Measurements from ENCODE around the gene CEP70. TPM values are rescaled to one million over a fixed set of nuclear protein-coding genes. Genes with fewer than 3 reads are reported as not detected.
A peak's percentile ranks its signal among the peaks of the same experiment; 100 is the strongest.
"Not testable (repeated sequence)": the region's sequence is repeated elsewhere in the genome, so short reads cannot be mapped to it uniquely, and the experiment has no call there.

CEP70 gene
- polyA plus RNA-seq, 1 donor (not counting 4 experiments of a cell fraction or from before 2014, with no cell fraction given): 11.4 TPM

DNA sequence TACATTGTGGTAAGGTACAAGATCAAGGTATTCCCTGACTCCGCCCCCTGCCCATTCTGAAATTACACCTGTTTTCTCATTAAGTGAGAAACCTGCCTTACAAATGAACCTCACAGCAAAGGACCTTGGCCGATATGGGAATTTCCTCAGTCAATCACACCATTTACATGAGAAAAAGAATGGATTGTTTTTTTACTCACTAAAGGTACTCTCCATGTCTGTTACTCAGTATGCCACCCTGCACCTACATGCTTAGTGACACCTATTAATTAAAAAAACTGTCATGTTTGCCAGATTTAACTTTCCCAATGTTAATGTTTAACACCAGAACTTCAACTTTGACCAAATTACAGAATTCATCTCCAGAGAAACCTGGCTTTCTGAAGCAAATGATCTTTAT, 97.6 kb downstream of the CEP70 start:
- no peaks in the 10 kb centered on the region for H3K27me3 ChIP-seq (ENCODE audit: control insufficient read depth, extremely low read depth, insufficient read depth, low read length)
- H4K20me1 ChIP-seq (ENCODE audit: control insufficient read depth, extremely low read depth, insufficient read depth, low read length): no peaks in the 10 kb centered on the region
- H3K4me2 ChIP-seq (ENCODE audit: control insufficient read depth, extremely low read depth, insufficient read depth, low read depth, low read length): no peak overlapping the region
- no peaks in the 10 kb centered on the region for H3K36me3 ChIP-seq (ENCODE audit: control insufficient read depth in 2 of 2, extremely low read depth in 1 of 2, insufficient read depth in 2 of 2, low read length in 2 of 2)
- no peak overlapping the region for H3K27ac ChIP-seq (ENCODE audit: control insufficient read depth, insufficient read depth, low read length)
- dilution Hi-C loops (cut with MboI; ENCODE audit: extremely low pct_ligation_motif_present, low sequenced_read_pairs): no loop called here
- TF ChIP-seq EZH2 (IDR thresholded peaks at IDR 0.05; ENCODE audit: low read length): no peak
- TF ChIP-seq, protein P1, sequence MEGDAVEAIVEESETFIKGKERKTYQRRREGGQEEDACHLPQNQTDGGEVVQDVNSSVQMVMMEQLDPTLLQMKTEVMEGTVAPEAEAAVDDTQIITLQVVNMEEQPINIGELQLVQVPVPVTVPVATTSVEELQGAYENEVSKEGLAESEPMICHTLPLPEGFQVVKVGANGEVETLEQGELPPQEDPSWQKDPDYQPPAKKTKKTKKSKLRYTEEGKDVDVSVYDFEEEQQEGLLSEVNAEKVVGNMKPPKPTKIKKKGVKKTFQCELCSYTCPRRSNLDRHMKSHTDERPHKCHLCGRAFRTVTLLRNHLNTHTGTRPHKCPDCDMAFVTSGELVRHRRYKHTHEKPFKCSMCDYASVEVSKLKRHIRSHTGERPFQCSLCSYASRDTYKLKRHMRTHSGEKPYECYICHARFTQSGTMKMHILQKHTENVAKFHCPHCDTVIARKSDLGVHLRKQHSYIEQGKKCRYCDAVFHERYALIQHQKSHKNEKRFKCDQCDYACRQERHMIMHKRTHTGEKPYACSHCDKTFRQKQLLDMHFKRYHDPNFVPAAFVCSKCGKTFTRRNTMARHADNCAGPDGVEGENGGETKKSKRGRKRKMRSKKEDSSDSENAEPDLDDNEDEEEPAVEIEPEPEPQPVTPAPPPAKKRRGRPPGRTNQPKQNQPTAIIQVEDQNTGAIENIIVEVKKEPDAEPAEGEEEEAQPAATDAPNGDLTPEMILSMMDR (optimal IDR thresholded peaks at IDR 0.05 in 1 of 3, IDR thresholded peaks at IDR 0.05 in 1 of 3, conservative IDR thresholded peaks at IDR 0.05 in 1 of 3; ENCODE audit: extremely low read depth in 1 of 3, insufficient read depth in 2 of 3, low read length in 3 of 3): no peak
- H3K9me3 ChIP-seq (ENCODE audit: control insufficient read depth, low read depth, low read length): no peaks in the 10 kb centered on the region
- H2AFZ ChIP-seq (ENCODE audit: control insufficient read depth, low read length): no peak overlapping the region
- peaks cover 19% of the 10 kb centered on the region for H3K4me1 ChIP-seq (ENCODE audit: control insufficient read depth, extremely low read depth, insufficient read depth, low read length)
- no peak overlapping the region for H3K9ac ChIP-seq (ENCODE audit: control insufficient read depth, extremely low read depth, insufficient read depth, low read length)
- DNase-seq (ENCODE audit: low read depth, low spot score) (no peak), FAIRE-seq (no peak)
- no peak overlapping the region for H3K4me3 ChIP-seq (ENCODE audit: control insufficient read depth in 2 of 3, extremely low read depth in 1 of 3, insufficient read depth in 2 of 3, low read depth in 1 of 3, low read length in 3 of 3)
- no peaks in the 10 kb centered on the region for H3K79me2 ChIP-seq (ENCODE audit: control insufficient read depth, insufficient read depth, low read length)
- H3K9me1 ChIP-seq (ENCODE audit: control insufficient read depth, extremely low read depth, insufficient read depth, low read length): no peaks in the 10 kb centered on the region

DNA sequence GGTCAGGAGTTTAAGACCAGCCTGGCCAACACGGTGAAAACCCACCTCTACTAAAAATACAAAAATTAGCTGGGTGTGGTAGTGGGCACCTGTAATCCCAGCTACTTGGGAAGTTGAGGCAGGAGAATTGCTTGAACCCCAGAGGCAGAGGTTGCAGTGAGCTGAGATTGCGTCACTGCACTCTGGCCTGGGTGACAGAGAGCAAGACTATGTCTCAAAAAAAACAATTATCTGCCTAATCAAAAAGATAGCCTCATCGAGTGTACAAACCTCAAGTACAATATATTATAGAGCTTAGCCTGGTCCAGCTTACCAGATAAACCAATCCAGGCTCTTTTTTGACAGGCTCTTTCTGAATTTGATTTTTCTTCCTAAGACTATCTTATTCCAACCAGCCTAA, 98.4 kb downstream of the CEP70 start:
- H3K4me2 ChIP-seq (ENCODE audit: control insufficient read depth, extremely low read depth, insufficient read depth, low read depth, low read length); H3K79me2 ChIP-seq (ENCODE audit: control insufficient read depth, insufficient read depth, low read length); H3K4me3 ChIP-seq (ENCODE audit: control insufficient read depth in 2 of 3, extremely low read depth in 1 of 3, insufficient read depth in 2 of 3, low read depth in 1 of 3, low read length in 3 of 3); H3K9me3 ChIP-seq (ENCODE audit: control insufficient read depth, low read depth, low read length); H3K9me1 ChIP-seq (ENCODE audit: control insufficient read depth, extremely low read depth, insufficient read depth, low read length); H3K27me3 ChIP-seq (ENCODE audit: control insufficient read depth, extremely low read depth, insufficient read depth, low read length); H3K27ac ChIP-seq (ENCODE audit: control insufficient read depth, insufficient read depth, low read length); dilution Hi-C loops (cut with MboI; ENCODE audit: extremely low pct_ligation_motif_present, low sequenced_read_pairs); H3K36me3 ChIP-seq (ENCODE audit: control insufficient read depth in 2 of 2, extremely low read depth in 1 of 2, insufficient read depth in 2 of 2, low read length in 2 of 2); H4K20me1 ChIP-seq (ENCODE audit: control insufficient read depth, extremely low read depth, insufficient read depth, low read length); H2AFZ ChIP-seq (ENCODE audit: control insufficient read depth, low read length); H3K9ac ChIP-seq (ENCODE audit: control insufficient read depth, extremely low read depth, insufficient read depth, low read length); DNase-seq (ENCODE audit: low read depth, low spot score); FAIRE-seq: not testable (repeated sequence)
- H3K4me1 ChIP-seq (ENCODE audit: control insufficient read depth, extremely low read depth, insufficient read depth, low read length): peaks cover 19% of the 10 kb centered on the region

DNA sequence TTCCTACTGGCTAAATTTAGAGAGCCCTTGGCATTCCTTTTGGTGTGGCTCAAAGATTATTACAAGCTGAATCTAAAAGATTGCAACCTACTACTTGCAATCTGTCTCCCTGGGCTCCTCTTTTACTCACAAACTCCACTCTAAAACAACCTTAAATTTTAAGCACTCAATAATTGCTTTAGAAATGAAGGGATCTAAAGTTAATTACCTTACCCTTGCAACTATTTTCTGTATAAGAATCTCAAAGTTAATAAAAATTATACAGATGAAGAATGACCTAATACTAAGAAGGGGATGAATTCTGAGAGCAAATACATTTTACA, 99.5 kb downstream of the CEP70 start:
- DNase-seq (ENCODE audit: low read depth, low spot score): no peak
- Histone ChIP-seq H3K4me3 (ENCODE audit: control insufficient read depth in 2 of 3, extremely low read depth in 1 of 3, insufficient read depth in 2 of 3, low read depth in 1 of 3, low read length in 3 of 3) (peak overlapping the region in 1 of 3 experiments; percentile 5), H3K36me3 (ENCODE audit: control insufficient read depth in 2 of 2, extremely low read depth in 1 of 2, insufficient read depth in 2 of 2, low read length in 2 of 2) (no peaks in the 10 kb centered on the region), H3K79me2 (ENCODE audit: control insufficient read depth, insufficient read depth, low read length) (no peaks in the 10 kb centered on the region), H3K4me1 (ENCODE audit: control insufficient read depth, extremely low read depth, insufficient read depth, low read length) (peaks cover 19% of the 10 kb centered on the region), H3K27ac (ENCODE audit: control insufficient read depth, insufficient read depth, low read length) (peak overlapping the region; percentile 61), H3K4me2 (ENCODE audit: control insufficient read depth, extremely low read depth, insufficient read depth, low read depth, low read length) (peak overlapping the region; percentile 50), H2AFZ (ENCODE audit: control insufficient read depth, low read length) (no peak overlapping the region), H3K9ac (ENCODE audit: control insufficient read depth, extremely low read depth, insufficient read depth, low read length) (no peak overlapping the region), H3K9me3 (ENCODE audit: control insufficient read depth, low read depth, low read length) (no peaks in the 10 kb centered on the region), H3K9me1 (ENCODE audit: control insufficient read depth, extremely low read depth, insufficient read depth, low read length) (no peaks in the 10 kb centered on the region), H3K27me3 (ENCODE audit: control insufficient read depth, extremely low read depth, insufficient read depth, low read length) (no peaks in the 10 kb centered on the region), H4K20me1 (ENCODE audit: control insufficient read depth, extremely low read depth, insufficient read depth, low read length) (no peaks in the 10 kb centered on the region)
- no peak for TF ChIP-seq EZH2 (IDR thresholded peaks at IDR 0.05; ENCODE audit: low read length)
- TF ChIP-seq, protein P1 (optimal IDR thresholded peaks at IDR 0.05 in 1 of 3, IDR thresholded peaks at IDR 0.05 in 1 of 3, conservative IDR thresholded peaks at IDR 0.05 in 1 of 3; ENCODE audit: extremely low read depth in 1 of 3, insufficient read depth in 2 of 3, low read length in 3 of 3): no peak
- FAIRE-seq: no peak
- dilution Hi-C loops (cut with MboI; ENCODE audit: extremely low pct_ligation_motif_present, low sequenced_read_pairs): no loop called here
